Measurements from ENCODE around the gene PSTPIP1. TPM values are rescaled to one million over a fixed set of nuclear protein-coding genes. Genes with fewer than 3 reads are reported as not detected.

Gene PSTPIP1
- total RNA-seq, 2 experiments from 2014 or later, result 100 to 125 TPM

DNA sequence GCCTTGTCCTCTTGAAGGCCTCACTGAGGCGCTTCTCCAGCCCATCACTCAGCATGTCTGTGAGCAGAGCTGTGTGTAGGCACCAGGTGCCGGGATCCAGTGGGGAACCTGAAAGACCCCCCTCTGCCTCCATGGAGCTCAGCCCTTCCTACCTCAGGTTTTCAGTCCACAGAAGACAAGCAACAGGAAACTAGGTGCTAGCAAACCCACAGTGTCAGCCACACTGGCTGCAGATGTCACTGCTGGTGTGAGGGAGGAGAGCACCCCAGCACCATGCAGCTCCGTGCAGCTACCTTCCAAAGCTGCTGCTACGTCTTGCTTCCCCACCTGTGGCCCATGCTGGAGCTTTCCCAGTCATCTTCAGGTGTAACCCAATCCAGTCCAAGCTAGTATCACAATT lies 17.9 kb downstream of the PSTPIP1 start:
- H3K27ac Mint-ChIP-seq, result peak overlapping the region; percentile 90
- peak; percentile 39 for ATAC-seq
- peak; percentile 64 for DNase-seq
- peaks cover 89% of the 10 kb centered on the region for H3K4me1 Mint-ChIP-seq
- H3K9me3 Mint-ChIP-seq (ENCODE audit: low read depth), result no peaks in the 10 kb centered on the region
- ChIA-PET POLR2A (interaction anchor here (0.8 to 1.9 kb wide), 2 partner anchors 15 to 25 kb away, joined by 4 to 7 read pairs; no protein-coding TSS in a partner anchor), CTCF (interaction anchor here (0.6 to 2.7 kb wide), 9 partner anchors 9 to 117 kb away, joined by 3 to 13 read pairs (median 5); no protein-coding TSS in a partner anchor)
- peaks cover 33% of the 10 kb centered on the region for H3K36me3 Mint-ChIP-seq (ENCODE audit: low read depth)
- H3K27me3 Mint-ChIP-seq, result no peaks in the 10 kb centered on the region
- H3K4me3 Mint-ChIP-seq, result peak overlapping the region; percentile 54
- intact Hi-C loops (cut with DNase I, micrococcal nuclease), result loop anchor here (1.0 to 5.0 kb wide), 5 partner anchors 8 to 36 kb away; no protein-coding TSS in a partner anchor

DNA sequence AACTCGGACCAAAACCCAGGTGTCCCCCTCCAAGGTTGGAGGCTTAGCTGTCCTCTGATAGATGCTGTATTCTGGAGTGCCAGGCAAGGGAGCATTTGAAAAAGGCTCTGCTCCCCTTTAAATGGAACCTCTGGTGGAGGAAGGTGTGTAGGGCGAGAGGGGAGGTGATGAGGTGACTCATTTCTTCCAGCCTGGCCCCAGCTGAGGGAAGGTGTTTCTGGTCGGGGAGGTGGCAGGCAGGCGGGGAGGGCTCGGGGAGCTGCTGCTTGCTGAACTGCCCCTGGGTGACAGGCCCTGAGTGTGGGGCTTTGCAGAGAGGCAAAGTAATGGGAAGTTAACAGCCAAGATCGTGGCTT lies 18.8 kb downstream of the PSTPIP1 start:
- DNase-seq (peak; percentile 95), ATAC-seq (peak; percentile 89)
- intact Hi-C loops (cut with DNase I, micrococcal nuclease), result loop anchor here (1.0 to 5.0 kb wide), 6 partner anchors 8 to 36 kb away; no protein-coding TSS in a partner anchor
- ChIA-PET POLR2A (interaction anchor here (0.9 to 1.9 kb wide), 3 partner anchors 11 to 25 kb away, joined by 3 to 7 read pairs (median 3); no protein-coding TSS in a partner anchor), CTCF (interaction anchor here (0.7 to 2.7 kb wide), 7 partner anchors 10 to 118 kb away, joined by 3 to 13 read pairs (median 9); no protein-coding TSS in a partner anchor)
- peaks cover 92% of the 10 kb centered on the region for H3K4me1 Mint-ChIP-seq
- peaks cover 34% of the 10 kb centered on the region for H3K36me3 Mint-ChIP-seq (ENCODE audit: low read depth)
- H3K9me3 Mint-ChIP-seq (ENCODE audit: low read depth), result no peaks in the 10 kb centered on the region
- H3K4me3 Mint-ChIP-seq, result peak overlapping the region; percentile 54
- no peaks in the 10 kb centered on the region for H3K27me3 Mint-ChIP-seq
- H3K27ac Mint-ChIP-seq, result peak overlapping the region; percentile 90

DNA sequence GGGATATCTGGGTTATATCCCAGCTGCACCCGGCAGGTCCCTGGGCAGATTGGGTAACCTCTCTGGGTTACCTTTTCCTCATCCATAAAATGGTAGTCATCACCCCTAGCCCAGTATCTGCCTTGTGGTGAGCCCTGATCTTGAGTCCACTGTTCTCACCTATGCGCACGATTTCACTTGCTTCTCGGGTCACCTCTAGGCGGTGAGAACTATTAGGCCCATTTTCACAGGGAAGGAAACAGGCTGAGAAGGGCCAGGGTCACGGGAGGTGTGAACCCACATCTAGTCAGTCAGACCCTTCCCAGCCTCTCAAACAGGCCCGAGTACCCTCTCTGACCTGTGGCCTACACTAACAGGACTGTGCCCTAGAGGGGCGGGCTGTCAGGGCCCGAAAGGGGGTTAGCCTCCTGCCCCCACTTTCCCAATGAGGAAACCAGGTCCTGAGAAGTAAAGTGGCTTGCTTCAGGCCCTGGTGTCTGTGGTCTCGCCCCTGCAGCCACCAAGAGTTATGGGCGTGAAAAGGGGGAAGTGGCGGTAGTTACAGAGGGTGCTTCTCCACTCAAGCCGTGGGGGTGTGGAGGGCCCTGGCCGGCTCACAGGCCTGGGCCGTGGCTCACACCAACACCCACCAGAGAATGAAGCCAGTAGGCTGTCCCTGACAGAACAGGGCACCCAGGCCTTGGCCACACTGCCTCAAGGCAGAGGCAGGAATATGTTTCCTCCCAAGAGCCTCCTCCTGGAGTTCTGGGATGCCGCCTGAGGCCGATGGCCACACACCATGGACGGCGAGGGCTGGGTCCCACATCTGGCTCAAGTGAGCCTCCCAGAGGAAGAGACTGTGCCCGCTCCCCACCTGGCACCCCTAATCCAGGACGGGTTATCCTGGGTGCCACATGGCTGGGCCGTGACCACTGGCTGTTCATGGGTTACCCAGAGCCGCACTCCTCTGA lies 19.5 kb downstream of the PSTPIP1 start:
- CTCF ChIA-PET, result interaction anchor here (0.7 to 2.7 kb wide), 5 partner anchors 9 to 41 kb away, joined by 3 to 13 read pairs (median 13); no protein-coding TSS in a partner anchor
- POLR2A ChIA-PET, result interaction anchor here (0.9 to 1.9 kb wide), 3 partner anchors 10 to 26 kb away, joined by 3 to 7 read pairs (median 3); no protein-coding TSS in a partner anchor
- Mint-ChIP-seq H3K9me3 (ENCODE audit: low read depth) (no peaks in the 10 kb centered on the region), H3K27ac (peak overlapping the region; percentile 90), H3K36me3 (ENCODE audit: low read depth) (peaks cover 33% of the 10 kb centered on the region), H3K4me1 (peaks cover 92% of the 10 kb centered on the region), H3K27me3 (no peaks in the 10 kb centered on the region), H3K4me3 (peak overlapping the region; percentile 54)
- DNase-seq (no peak), ATAC-seq (peak; percentile 36)
- intact Hi-C loops (cut with DNase I, micrococcal nuclease), result loop anchor here (2.0 to 5.0 kb wide), 2 partner anchors 16 to 37 kb away; no protein-coding TSS in a partner anchor

- H3K27me3 Mint-ChIP-seq, result no peaks in the 10 kb centered on the region
- CTCF ChIA-PET, result interaction anchor here (0.6 to 1.3 kb wide), 5 partner anchors 13 to 91 kb away, joined by 3 to 5 read pairs (median 3); partner anchors contain the start of gene PSTPIP1
- peaks cover 94% of the 10 kb centered on the region for H3K4me1 Mint-ChIP-seq
- peak overlapping the region; percentile 90 for H3K27ac Mint-ChIP-seq
- H3K36me3 Mint-ChIP-seq (ENCODE audit: low read depth), result peaks cover 38% of the 10 kb centered on the region
- DNase-seq, result no peak
- ATAC-seq, result no peak
- POLR2A ChIA-PET, result no interaction called here
- intact Hi-C loops (cut with DNase I, micrococcal nuclease), result loop anchor here in 1 of 2 experiments (2.0 kb wide), 1 partner anchor 17 kb away; no protein-coding TSS in a partner anchor
- no peak overlapping the region for H3K4me3 Mint-ChIP-seq
- H3K9me3 Mint-ChIP-seq (ENCODE audit: low read depth), result no peaks in the 10 kb centered on the region
These were observed 20.9 kb downstream of the PSTPIP1 start for GRCh38 chr15:77015646-77016320.

GRCh38 chr15:77016321-77016695 lies 21.4 kb downstream of the PSTPIP1 start:
- Mint-ChIP-seq H3K9me3 (ENCODE audit: low read depth) (no peaks in the 10 kb centered on the region), H3K27me3 (no peaks in the 10 kb centered on the region), H3K4me3 (no peak overlapping the region), H3K27ac (no peak overlapping the region), H3K4me1 (peaks cover 94% of the 10 kb centered on the region), H3K36me3 (ENCODE audit: low read depth) (peaks cover 37% of the 10 kb centered on the region)
- intact Hi-C loops (cut with DNase I, micrococcal nuclease), result no loop called here
- ChIA-PET CTCF (interaction anchor here (0.6 to 1.4 kb wide), 5 partner anchors 19 to 90 kb away, joined by 3 to 5 read pairs (median 3); partner anchors contain the start of gene PSTPIP1), POLR2A (no interaction called here)
- no peak for DNase-seq
- no peak for ATAC-seq

- Mint-ChIP-seq H3K9me3 (ENCODE audit: low read depth) (no peaks in the 10 kb centered on the region), H3K4me1 (peaks cover 96% of the 10 kb centered on the region), H3K4me3 (no peak overlapping the region), H3K36me3 (ENCODE audit: low read depth) (peaks cover 33% of the 10 kb centered on the region), H3K27ac (peak overlapping the region; percentile 25), H3K27me3 (no peaks in the 10 kb centered on the region)
- no peak for DNase-seq
- ChIA-PET CTCF (interaction anchor here (1.3 to 1.4 kb wide), 2 partner anchors 19 to 44 kb away, joined by 5 read pairs; no protein-coding TSS in a partner anchor), POLR2A (interaction anchor here (1.4 kb wide), 1 partner anchor 18 kb away, joined by 5 read pairs; no protein-coding TSS in a partner anchor)
- intact Hi-C loops (cut with DNase I, micrococcal nuclease), result no loop called here
- ATAC-seq, result no peak
These were observed 22.2 kb downstream of the PSTPIP1 start for GRCh38 chr15:77017091-77017660.

- Mint-ChIP-seq H3K27me3 (no peaks in the 10 kb centered on the region), H3K36me3 (ENCODE audit: low read depth) (peaks cover 37% of the 10 kb centered on the region)
These were observed 23.1 kb downstream of the PSTPIP1 start for GRCh38 chr15:77017761-77018720.

DNA sequence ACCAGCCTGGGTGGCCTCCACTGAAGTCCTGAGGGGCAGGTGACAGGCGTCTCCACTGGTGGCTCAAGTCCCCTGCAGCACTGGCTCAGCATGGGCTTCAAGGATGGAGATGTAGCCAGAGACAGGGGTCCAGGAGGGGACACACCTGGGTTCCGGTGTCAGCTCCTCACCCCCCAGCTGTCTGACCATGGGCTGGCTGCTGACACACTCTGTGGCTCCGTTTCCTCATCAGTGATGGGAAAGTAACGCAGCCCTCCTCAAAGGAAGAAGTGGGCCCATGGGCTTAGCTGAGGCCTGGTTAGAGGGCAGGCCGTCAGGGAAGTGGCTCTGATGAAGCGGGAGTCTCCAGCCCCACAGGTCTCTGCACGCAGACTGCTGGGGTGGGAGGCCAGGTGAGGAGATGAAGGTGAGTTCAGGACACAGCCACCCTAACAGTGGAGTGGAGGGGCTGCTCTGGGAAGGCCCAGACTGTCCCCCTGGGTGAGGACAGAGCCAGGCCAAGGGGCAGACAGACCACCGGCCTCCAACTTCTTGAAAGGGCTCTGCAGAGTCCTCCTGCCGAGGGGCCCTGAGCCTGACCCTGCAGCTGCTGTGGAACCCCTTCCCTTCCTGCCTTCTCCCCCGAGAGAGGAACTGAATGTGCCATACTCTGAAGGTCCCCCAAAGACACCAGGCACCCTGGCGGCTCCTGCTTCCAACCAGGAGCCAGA lies 24.0 kb downstream of the PSTPIP1 start:
- no peak overlapping the region for H3K4me3 Mint-ChIP-seq
- DNase-seq (no peak), ATAC-seq (no peak)
- ChIA-PET CTCF (interaction anchor here (0.9 to 1.3 kb wide), 2 partner anchors 16 to 77 kb away, joined by 3 to 6 read pairs; no protein-coding TSS in a partner anchor), POLR2A (interaction anchor here (0.5 kb wide), 1 partner anchor 33 kb away, joined by 4 read pairs; no protein-coding TSS in a partner anchor)
- intact Hi-C loops (cut with DNase I, micrococcal nuclease), result no loop called here
- peak overlapping the region; percentile 93 for H3K27ac Mint-ChIP-seq
- peaks cover 97% of the 10 kb centered on the region for H3K4me1 Mint-ChIP-seq
- H3K9me3 Mint-ChIP-seq (ENCODE audit: low read depth), result no peaks in the 10 kb centered on the region
- no peaks in the 10 kb centered on the region for H3K27me3 Mint-ChIP-seq
- H3K36me3 Mint-ChIP-seq (ENCODE audit: low read depth), result peaks cover 43% of the 10 kb centered on the region

More at GRCh38 chr15:77017761-77018720, 23.1 kb downstream of the PSTPIP1 start:
- no peak for ATAC-seq
- ChIA-PET POLR2A (interaction anchor here (1.4 kb wide), 1 partner anchor 19 kb away, joined by 5 read pairs; no protein-coding TSS in a partner anchor), CTCF (interaction anchor here (0.6 to 1.4 kb wide), 4 partner anchors 20 to 76 kb away, joined by 3 to 5 read pairs (median 4); no protein-coding TSS in a partner anchor)
- Mint-ChIP-seq H3K4me3 (no peak overlapping the region), H3K4me1 (peaks cover 97% of the 10 kb centered on the region), H3K27ac (peak overlapping the region; percentile 78), H3K9me3 (ENCODE audit: low read depth) (no peaks in the 10 kb centered on the region)
- DNase-seq, result no peak
- intact Hi-C loops (cut with DNase I, micrococcal nuclease), result no loop called here
